Tibial nerve (tissue), 4 donors: ENCODE measurements around the gene DDAH1. TPM values are rescaled to one million over a fixed set of nuclear protein-coding genes. Genes with fewer than 3 reads are reported as not detected.

Experiments used
- DNase-seq, 2 donors: peaks; one replicate each; pipeline ENCODE4 v3.0.0-alpha.2; 2019; ENCODE audit warnings: low spot score in 2 of 2
- H3K27ac ChIP-seq, 4 donors: fragments of 200-600 bp; sonication (generic) in 3 of 4; one replicate each; pipeline ENCODE4 v1.5.1; 2017 to 2019; ENCODE audit warnings: mild to moderate bottlenecking in 1 of 4
- H3K27me3 ChIP-seq, 2 donors: fragments of 200-600 bp; sonication (generic) in 1 of 2; one replicate each; pipeline versions ENCODE4 v1.5.1 to v1.6.0; 2017 to 2019
- H3K36me3 ChIP-seq, 3 donors: fragments of 200-600 bp; sonication (generic); one replicate each; pipeline ENCODE4 v1.5.1; 2018 to 2019
- H3K4me1 ChIP-seq, 4 donors: fragments of 200-600 bp; sonication (generic) in 3 of 4; one replicate each; pipeline ENCODE4 v1.5.1; 2017 to 2019
- H3K4me3 ChIP-seq, 4 donors: fragments of 200-600 bp; sonication (generic) in 3 of 4; one replicate each; pipeline ENCODE4 v1.5.1; 2017 to 2019; ENCODE audit warnings: mild to moderate bottlenecking in 1 of 4, moderate library complexity in 1 of 4
- H3K9me3 ChIP-seq, 4 donors: fragments of 200-600 bp; sonication (generic) in 3 of 4; one replicate each; pipeline ENCODE4 v1.5.1; 2017 to 2019
- EP300 ChIP-seq, 2 donors: sonication (generic); formaldehyde crosslinking; IDR thresholded peaks; one replicate each; pipeline ENCODE4 v1.6.1; 2017; ENCODE audit warnings: antibody characterized with exemption in 2 of 2, mild to moderate bottlenecking in 1 of 2
- POLR2A ChIP-seq, 2 donors: fragments of 450-650 bp; IDR thresholded peaks; one replicate each; pipeline ENCODE4 v1.6.1; 2017; ENCODE audit warnings: antibody characterized with exemption in 2 of 2, mild to moderate bottlenecking in 2 of 2, moderate library complexity in 2 of 2
- WGBS, 2 donors: methylation state at CpG; one replicate each; pipeline ENCODE4 v1.1.5; 2018; 5-methylcytosine and 5-hydroxymethylcytosine counted together
- total RNA-seq, 4 donors: library from RNA; depleted of rRNA; stranded (reverse); fragments of >200 nt; gene quantifications; one replicate each; pipeline ENCODE4 v1.1.0, GENCODE V29; 2016
- TF ChIP-seq, protein P1 (sequence below), 5 experiments: fragments of 200-600 bp in 3 of 5; fragments of 450-650 bp in 2 of 5; sonication (generic) in 3 of 5; IDR thresholded peaks; one replicate each; pipeline ENCODE4 v1.5.1; 2016 to 2019; ENCODE audit warnings: antibody characterized with exemption in 5 of 5, mild to moderate bottlenecking in 3 of 5, moderate library complexity in 2 of 5

The DDAH1 gene
- total RNA-seq, 4 donors from 2014 or later: 17.7 to 23.4 (median 21.8) TPM

DNA sequence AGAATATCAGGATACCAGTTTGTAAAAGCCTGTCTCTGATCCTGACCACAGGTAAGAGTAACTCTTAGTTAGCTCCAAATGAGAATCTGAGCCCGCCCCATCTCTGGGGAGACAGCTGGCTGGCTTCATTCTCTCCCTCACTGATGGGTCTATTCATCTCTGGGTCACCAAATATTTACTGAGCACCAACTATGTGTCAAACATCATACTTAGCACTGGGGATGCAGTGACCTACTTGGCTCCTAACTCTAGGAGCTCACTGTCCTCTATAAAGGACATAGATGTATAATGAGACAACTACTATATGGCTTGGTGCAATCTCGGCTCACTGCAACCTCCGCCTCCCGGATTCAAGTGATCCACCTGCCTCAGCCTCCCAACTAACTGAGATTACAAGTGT is 158.7 kb downstream of the DDAH1 start:
- DNase-seq: no peak
- Histone ChIP-seq H3K36me3 (no peaks in the 10 kb centered on the region), H3K9me3 (no peaks in the 10 kb centered on the region), H3K27ac (no peak overlapping the region), H3K4me3 (no peak overlapping the region), H3K4me1 (peaks cover 0 to 10% (median 0%) of the 10 kb centered on the region in 4 donors), H3K27me3 (no peaks in the 10 kb centered on the region)
- TF ChIP-seq EP300 (IDR thresholded peaks at IDR 0.05): no peak
- WGBS, 2 donors: 92 to 95% methylated on average over 4 of the region's 4 CpGs

DNA sequence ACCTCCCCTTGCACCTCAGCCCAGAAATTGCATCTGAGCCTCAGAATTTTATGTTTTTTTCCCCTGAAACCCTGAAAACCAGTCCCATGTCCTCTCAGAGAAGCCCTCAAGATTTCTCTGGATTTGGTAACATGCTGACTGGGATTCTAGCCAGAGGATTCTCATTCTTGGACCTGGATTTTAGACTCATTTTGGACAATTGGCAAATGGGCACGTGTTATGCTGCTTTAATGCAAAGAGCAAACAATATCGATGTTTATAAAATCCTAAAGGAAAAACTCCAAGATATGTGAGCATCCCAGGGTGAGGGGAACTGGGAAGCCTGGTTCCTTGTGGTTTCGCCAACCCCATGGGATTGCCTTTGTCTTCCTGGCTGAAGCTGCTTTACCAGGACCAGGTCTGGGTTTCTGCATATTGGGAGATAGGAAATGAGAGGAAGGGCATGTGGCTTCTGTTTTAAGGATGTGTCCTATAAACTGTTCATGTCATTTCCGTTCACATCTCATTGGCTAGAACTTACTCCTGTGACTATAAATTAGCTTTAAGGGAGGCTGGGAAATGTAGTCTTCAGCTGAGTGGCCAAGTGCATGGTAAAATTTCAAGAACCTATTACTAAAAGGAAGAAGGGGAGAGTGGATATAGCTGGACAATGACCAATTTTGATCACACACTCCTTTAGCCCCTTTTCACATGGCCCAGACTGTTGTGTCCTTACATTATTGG is 161.4 kb downstream of the DDAH1 start:
- no peak overlapping the region for H3K4me3 ChIP-seq
- no peaks in the 10 kb centered on the region for H3K36me3 ChIP-seq
- no peaks in the 10 kb centered on the region for H3K9me3 ChIP-seq
- TF ChIP-seq, protein P1, sequence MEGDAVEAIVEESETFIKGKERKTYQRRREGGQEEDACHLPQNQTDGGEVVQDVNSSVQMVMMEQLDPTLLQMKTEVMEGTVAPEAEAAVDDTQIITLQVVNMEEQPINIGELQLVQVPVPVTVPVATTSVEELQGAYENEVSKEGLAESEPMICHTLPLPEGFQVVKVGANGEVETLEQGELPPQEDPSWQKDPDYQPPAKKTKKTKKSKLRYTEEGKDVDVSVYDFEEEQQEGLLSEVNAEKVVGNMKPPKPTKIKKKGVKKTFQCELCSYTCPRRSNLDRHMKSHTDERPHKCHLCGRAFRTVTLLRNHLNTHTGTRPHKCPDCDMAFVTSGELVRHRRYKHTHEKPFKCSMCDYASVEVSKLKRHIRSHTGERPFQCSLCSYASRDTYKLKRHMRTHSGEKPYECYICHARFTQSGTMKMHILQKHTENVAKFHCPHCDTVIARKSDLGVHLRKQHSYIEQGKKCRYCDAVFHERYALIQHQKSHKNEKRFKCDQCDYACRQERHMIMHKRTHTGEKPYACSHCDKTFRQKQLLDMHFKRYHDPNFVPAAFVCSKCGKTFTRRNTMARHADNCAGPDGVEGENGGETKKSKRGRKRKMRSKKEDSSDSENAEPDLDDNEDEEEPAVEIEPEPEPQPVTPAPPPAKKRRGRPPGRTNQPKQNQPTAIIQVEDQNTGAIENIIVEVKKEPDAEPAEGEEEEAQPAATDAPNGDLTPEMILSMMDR (IDR thresholded peaks at IDR 0.05): no peak
- TF ChIP-seq POLR2A (IDR thresholded peaks at IDR 0.05) (no peak), EP300 (IDR thresholded peaks at IDR 0.05) (no peak)
- H3K27me3 ChIP-seq: no peaks in the 10 kb centered on the region
- H3K4me1 ChIP-seq: peaks cover 0 to 8% (median under 1%) of the 10 kb centered on the region in 4 donors
- no peak overlapping the region for H3K27ac ChIP-seq
- no peak for DNase-seq
- 91 to 94% methylated on average over 4 of the region's 4 CpGs for WGBS, 2 donors

DNA sequence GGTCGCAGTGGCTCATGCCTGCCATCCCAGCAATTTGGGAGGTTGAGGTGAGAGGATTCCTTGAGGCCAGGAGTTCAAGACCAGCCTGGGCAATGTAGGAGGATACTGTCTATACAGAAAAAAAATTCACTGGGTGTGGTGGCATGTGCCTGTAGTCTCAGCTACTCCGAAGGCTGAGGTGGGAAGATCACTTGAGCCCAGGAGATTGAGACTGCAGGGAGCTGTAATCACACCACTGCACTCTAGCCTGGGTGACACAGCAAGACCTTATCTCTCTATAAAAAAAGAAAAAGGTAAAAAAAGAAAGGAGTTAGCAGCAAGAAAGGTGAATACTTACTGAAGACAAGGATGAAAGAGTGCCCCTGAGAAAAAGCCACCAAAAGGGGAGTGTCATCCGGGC is 164.8 kb downstream of the DDAH1 start:
- H3K9me3 ChIP-seq: no peaks in the 10 kb centered on the region
- peaks cover 0 to 14% (median 4%) of the 10 kb centered on the region in 4 donors for H3K4me1 ChIP-seq
- H3K36me3 ChIP-seq: no peaks in the 10 kb centered on the region
- WGBS, 2 donors: 59 to 76% methylated on average over 3 of the region's 3 CpGs
- no peak for DNase-seq
- no peaks in the 10 kb centered on the region for H3K27me3 ChIP-seq
- no peak for TF ChIP-seq EP300 (IDR thresholded peaks at IDR 0.05)
- no peak overlapping the region for H3K4me3 ChIP-seq
- H3K27ac ChIP-seq: no peak overlapping the region

DNA sequence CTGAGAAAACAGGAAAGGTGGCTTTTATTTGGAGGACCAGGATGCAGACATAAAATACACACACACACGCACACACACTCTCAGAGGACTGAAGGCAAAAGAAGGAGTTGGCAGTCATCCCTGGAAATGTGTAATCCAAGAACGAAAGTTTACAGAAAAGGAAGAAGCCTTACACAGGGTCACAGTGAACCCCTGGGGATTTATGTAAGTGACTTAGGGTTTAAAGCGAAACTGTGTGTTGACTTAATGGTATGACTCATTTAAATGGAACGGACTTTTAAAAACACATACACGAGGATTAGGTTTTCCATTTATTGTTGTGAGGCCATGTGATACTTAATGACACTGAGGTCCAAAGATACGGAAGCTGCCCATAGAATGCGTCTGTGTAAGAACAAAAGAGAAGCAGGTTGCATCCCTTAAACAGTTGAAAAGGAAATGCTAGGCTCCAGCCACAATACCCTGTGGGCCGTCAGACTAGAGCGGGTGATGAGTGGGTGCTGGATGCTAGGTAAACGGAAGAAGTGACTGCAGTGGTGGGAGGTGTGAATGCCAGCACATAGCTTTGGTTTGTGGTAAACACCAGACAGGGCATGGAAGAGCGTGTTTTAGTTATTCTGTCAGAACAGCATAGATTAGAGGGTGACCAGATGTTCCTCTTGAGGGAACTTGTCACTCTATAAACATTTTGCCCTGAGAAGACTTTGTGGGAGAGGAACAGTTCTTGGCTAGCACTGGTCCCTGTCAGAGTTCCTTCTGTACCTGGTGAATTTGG is 166.9 kb downstream of the DDAH1 start:
- WGBS, 2 donors: 54 to 60% methylated on average over 11 of the region's 11 CpGs
- Histone ChIP-seq H3K4me3 (no peak overlapping the region), H3K36me3 (no peaks in the 10 kb centered on the region), H3K27ac (peak overlapping the region in 2 of 4 donors; percentile 33 to 42), H3K9me3 (no peaks in the 10 kb centered on the region), H3K4me1 (peaks cover 0 to 21% (median 4%) of the 10 kb centered on the region in 4 donors), H3K27me3 (no peaks in the 10 kb centered on the region)
- TF ChIP-seq EP300 (IDR thresholded peaks at IDR 0.05) (peak; percentile 25 to 75), POLR2A (IDR thresholded peaks at IDR 0.05) (no peak)
- TF ChIP-seq, protein P1 (IDR thresholded peaks at IDR 0.05): no peak
- DNase-seq: peak in 1 of 2 donors; percentile 60

DNA sequence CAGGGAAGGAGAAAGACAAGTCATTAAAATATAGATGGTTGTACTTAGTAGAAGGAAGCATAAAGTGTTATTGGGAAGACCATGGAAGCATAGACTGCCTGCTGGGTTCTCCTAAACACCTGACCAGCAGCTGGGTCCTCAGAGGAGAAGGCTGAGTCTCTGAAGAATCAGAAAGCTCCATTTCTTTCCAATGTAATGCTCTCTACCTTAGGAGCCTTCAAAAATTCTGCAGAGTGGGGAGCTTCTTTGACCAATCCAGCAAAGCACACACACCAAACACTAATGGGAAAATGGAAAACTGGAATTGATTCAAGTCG is 167.5 kb downstream of the DDAH1 start:
- no peaks in the 10 kb centered on the region for H3K27me3 ChIP-seq
- no peaks in the 10 kb centered on the region for H3K36me3 ChIP-seq
- WGBS, 2 donors: 47 to 56% methylated on average over 1 of the region's 1 CpG
- H3K9me3 ChIP-seq: no peaks in the 10 kb centered on the region
- H3K4me3 ChIP-seq: no peak overlapping the region
- TF ChIP-seq, protein P1 (IDR thresholded peaks at IDR 0.05): no peak
- TF ChIP-seq POLR2A (IDR thresholded peaks at IDR 0.05) (no peak), EP300 (IDR thresholded peaks at IDR 0.05) (no peak)
- DNase-seq: no peak
- H3K27ac ChIP-seq: peak overlapping the region in 1 of 4 donors; percentile 13
- H3K4me1 ChIP-seq: peaks cover 0 to 21% (median 4%) of the 10 kb centered on the region in 4 donors

DNA sequence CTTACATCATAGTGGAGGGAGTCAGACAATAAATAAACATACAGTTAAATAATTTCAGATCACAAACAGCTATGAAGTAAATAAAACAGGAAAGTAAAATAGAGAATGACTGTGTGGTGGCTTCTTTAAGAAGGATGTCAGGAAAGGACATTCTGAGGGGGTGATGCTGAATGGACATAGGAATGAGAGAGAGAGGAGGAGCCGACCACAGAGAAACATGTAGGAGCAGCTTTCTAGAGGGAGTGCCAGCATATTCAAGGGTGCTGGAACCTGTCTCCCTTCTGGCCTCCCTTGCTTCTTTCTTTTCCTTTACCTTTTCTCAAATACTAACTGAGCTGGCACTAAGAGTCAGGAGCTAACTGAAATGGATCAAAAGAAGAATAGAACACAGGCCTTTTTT is 168.0 kb downstream of the DDAH1 start:
- Histone ChIP-seq H3K9me3 (no peaks in the 10 kb centered on the region), H3K27me3 (no peaks in the 10 kb centered on the region), H3K27ac (peak overlapping the region in 1 of 4 donors; percentile 13), H3K4me3 (no peak overlapping the region), H3K36me3 (no peaks in the 10 kb centered on the region), H3K4me1 (peaks cover 0 to 21% (median 4%) of the 10 kb centered on the region in 4 donors)
- 32 to 35% methylated on average over 1 of the region's 1 CpG for WGBS, 2 donors
- TF ChIP-seq, protein P1 (IDR thresholded peaks at IDR 0.05): no peak
- TF ChIP-seq POLR2A (IDR thresholded peaks at IDR 0.05) (no peak), EP300 (IDR thresholded peaks at IDR 0.05) (no peak)
- no peak for DNase-seq
